ENCODE data around the gene ASCC3.
"Not testable (repeated sequence)": the region's sequence is repeated elsewhere in the genome, so short reads cannot be mapped to it uniquely, and the experiment has no call there.

The ASCC3 gene

DNA sequence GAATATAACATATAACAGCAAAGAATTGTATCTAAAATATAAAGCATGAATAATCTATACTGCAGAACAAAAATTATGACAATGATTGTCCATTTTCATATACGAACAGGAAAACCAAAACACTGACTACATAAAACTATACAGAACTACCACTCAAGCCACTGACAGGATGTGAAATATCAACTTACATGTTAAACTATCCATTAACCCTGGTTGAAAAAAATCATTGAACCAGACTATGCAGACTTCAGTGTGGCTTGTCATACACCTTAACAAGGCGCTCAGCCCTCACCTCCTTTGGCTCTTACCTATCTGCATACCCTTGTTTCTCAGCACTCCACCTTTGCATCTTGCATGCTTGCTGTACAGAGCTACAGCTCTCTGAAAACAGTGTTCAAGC is 34.9 kb downstream of the ASCC3 start:
- H3K27ac ChIP-seq: no peak overlapping the region
- TF ChIP-seq CTCF (IDR thresholded peaks at IDR 0.05): no peak
- H3K4me3 ChIP-seq: no peak overlapping the region
- no peak for DNase-seq
- H3K9me3 ChIP-seq: no peaks in the 10 kb centered on the region
- H3K36me3 ChIP-seq: peaks cover 9 to 16% (median 10%) of the 10 kb centered on the region in 3 donors
- intact Hi-C loops (cut with DNase I; ENCODE audit: low total_unique reads): no loop called here
- no peaks in the 10 kb centered on the region for H3K27me3 ChIP-seq
- peaks cover 0 to 4% (median 0%) of the 10 kb centered on the region in 4 donors for H3K4me1 ChIP-seq

DNA sequence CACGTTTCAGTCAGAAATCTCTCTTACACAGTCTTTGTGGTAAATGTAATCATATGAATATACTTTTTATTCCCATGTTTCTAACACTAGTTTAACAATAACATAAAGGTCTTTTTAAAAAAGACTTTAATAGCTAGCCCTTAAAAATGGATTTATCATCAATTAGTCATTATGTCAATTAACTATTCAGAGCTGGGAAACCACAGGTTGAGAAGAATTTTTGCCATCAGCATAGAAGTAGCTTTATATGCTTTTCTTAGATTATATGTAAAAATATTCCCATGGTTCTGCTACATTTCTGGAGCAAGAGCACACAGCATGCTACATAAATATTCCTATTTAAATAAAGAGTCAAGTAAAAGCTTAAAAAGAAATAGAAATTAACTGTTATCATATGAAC is 35.5 kb downstream of the ASCC3 start:
- Histone ChIP-seq H3K4me1 (peaks cover 0 to 4% (median 0%) of the 10 kb centered on the region in 4 donors), H3K27ac (no peak overlapping the region), H3K4me3 (no peak overlapping the region), H3K27me3 (no peaks in the 10 kb centered on the region), H3K36me3 (peaks cover 9 to 16% (median 10%) of the 10 kb centered on the region in 3 donors), H3K9me3 (no peaks in the 10 kb centered on the region)
- DNase-seq: no peak
- TF ChIP-seq CTCF (IDR thresholded peaks at IDR 0.05): no peak
- intact Hi-C loops (cut with DNase I; ENCODE audit: low total_unique reads): no loop called here

- no peak for DNase-seq
- Histone ChIP-seq H3K36me3 (peaks cover 0 to 4% (median 0%) of the 10 kb centered on the region in 3 donors), H3K4me3 (no peak overlapping the region), H3K9me3 (no peaks in the 10 kb centered on the region), H3K27ac (no peak overlapping the region), H3K4me1 (peaks cover 0 to 11% (median 0%) of the 10 kb centered on the region in 4 donors), H3K27me3 (no peaks in the 10 kb centered on the region)
- TF ChIP-seq CTCF (IDR thresholded peaks at IDR 0.05): no peak
- intact Hi-C loops (cut with DNase I; ENCODE audit: low total_unique reads): no loop called here
Measured at GRCh38 chr6:100839419-100839818, 41.7 kb downstream of the ASCC3 start.

GRCh38 chr6:100838011-100838410 is 43.1 kb downstream of the ASCC3 start:
- no peak for TF ChIP-seq CTCF (IDR thresholded peaks at IDR 0.05)
- Histone ChIP-seq H3K27ac (no peak overlapping the region), H3K27me3 (no peaks in the 10 kb centered on the region), H3K36me3 (peaks cover 0 to 4% (median 0%) of the 10 kb centered on the region in 3 donors), H3K4me3 (no peak overlapping the region), H3K9me3 (no peaks in the 10 kb centered on the region), H3K4me1 (peaks cover 0 to 11% (median 0%) of the 10 kb centered on the region in 4 donors)
- DNase-seq: no peak
- intact Hi-C loops (cut with DNase I; ENCODE audit: low total_unique reads): no loop called here

- no peak overlapping the region for H3K27ac ChIP-seq
- no peaks in the 10 kb centered on the region for H3K4me1 ChIP-seq
- H3K27me3 ChIP-seq: no peaks in the 10 kb centered on the region
- H3K36me3 ChIP-seq: peaks cover 0 to 8% (median 3%) of the 10 kb centered on the region in 3 donors
- DNase-seq: no peak
- intact Hi-C loops (cut with DNase I; ENCODE audit: low total_unique reads): no loop called here
- H3K4me3 ChIP-seq: no peak overlapping the region
- H3K9me3 ChIP-seq: no peaks in the 10 kb centered on the region
- no peak for TF ChIP-seq CTCF (IDR thresholded peaks at IDR 0.05)
Measured at GRCh38 chr6:100833972-100834574, 47.1 kb downstream of the ASCC3 start.

- H3K4me3 ChIP-seq; H3K27me3 ChIP-seq; H3K9me3 ChIP-seq; intact Hi-C loops (cut with DNase I; ENCODE audit: low total_unique reads); H3K4me1 ChIP-seq; H3K27ac ChIP-seq; DNase-seq: not testable (repeated sequence)
- H3K36me3 ChIP-seq: peaks cover 0 to 14% (median 11%) of the 10 kb centered on the region in 3 donors
Measured at GRCh38 chr6:100829077-100829595, 52.0 kb downstream of the ASCC3 start.

Data from tibial artery (tissue), 4 donors.